A549 (cell line): Measurements from ENCODE around the gene RPL13. TPM values are rescaled to one million over a fixed set of nuclear protein-coding genes. Genes with fewer than 3 reads are reported as not detected.
A peak's percentile ranks its signal among the peaks of the same experiment; 100 is the strongest.

Experiments used
- ATAC-seq, 2 experiments: fragments of 200-7000 bp in 1 of 2; fragments of >200 bp in 1 of 2; cut with Nextera tagmentation in 1 of 2; cut with Tn5 transposase in 1 of 2; 3 replicates each; pipeline versions ENCODE4 v1.8.0 to v1.9.1; 2018 to 2020; ENCODE audit warnings: mild to moderate bottlenecking in 1 of 2, moderate library complexity in 1 of 2
- CTCF ChIA-PET: fragments of 300-600 bp; sonication (Branson Sonifier 250); formaldehyde crosslinking; extraction: SDS; loops from one replicate; lab custom pipeline; 2021; ENCODE audit warnings: antibody characterized with exemption, inconsistent platforms; lab: Yijun Ruan, JAX
- POLR2A ChIA-PET: fragments of 350-600 bp; formaldehyde crosslinking; extraction: SDS; loops from one replicate; lab custom pipeline; 2021; ENCODE audit warnings: antibody characterized with exemption, inconsistent platforms; lab: Yijun Ruan, JAX
- DNase-seq, 2 experiments: peaks; one replicate each; pipeline versions ENCODE4 v3.0.0 to v3.0.0-alpha.2; 2011 to 2016; ENCODE audit warnings: low read depth in 1 of 2, low spot score in 1 of 2
- FAIRE-seq: peaks from 2 replicates; lab custom pipeline; 2011; peaks lifted over from hg19 to GRCh38; lab: Jason Lieb, UNC
- H3K27ac ChIP-seq, 2 experiments: fragments of >200 bp; sonication (Bioruptor Twin); formaldehyde crosslinking; 3 replicates each; pipeline ENCODE4 v1.5.1; 2016 to 2017
- H3K4me1 ChIP-seq: fragments of >200 bp; sonication (Bioruptor Twin); formaldehyde crosslinking; 3 replicates; pipeline ENCODE4 v1.6.1; 2016
- H3K4me2 ChIP-seq: fragments of >200 bp; sonication (Bioruptor Twin); formaldehyde crosslinking; 3 replicates; pipeline ENCODE4 v1.6.1; 2016
- H3K4me3 ChIP-seq: fragments of >200 bp; sonication (Bioruptor Twin); formaldehyde crosslinking; 3 replicates; pipeline ENCODE4 v1.5.1; 2016
- H3K9me3 ChIP-seq: fragments of >200 bp; sonication (Bioruptor Twin); formaldehyde crosslinking; 3 replicates; pipeline ENCODE4 v1.6.1; 2016
- BHLHE40 ChIP-seq: IDR thresholded peaks from 2 replicates; pipeline ENCODE4 v1.6.1; 2012; ENCODE audit warnings: low read depth, low read length, inconsistent platforms
- CBX2 ChIP-seq: fragments of 200-600 bp; sonication (generic); IDR thresholded peaks from 2 replicates; pipeline ENCODE4 v1.6.1; 2016; ENCODE audit warnings: low read depth, mild to moderate bottlenecking, borderline replicate concordance
- CHD2 ChIP-seq: fragments of 150-350 bp; IDR thresholded peaks from 2 replicates; pipeline ENCODE4 v1.6.1; 2014; ENCODE audit warnings: low read length; ENCODE audit not compliant: partially characterized antibody
- EHF ChIP-seq: fragments of 250-450 bp; sonication (Bioruptor Pico); IDR thresholded peaks from 2 replicates; pipeline ENCODE4 v1.5.0; 2020; ENCODE audit warnings: mild to moderate bottlenecking
- ELK1 ChIP-seq: fragments of 150-350 bp; IDR thresholded peaks from 2 replicates; pipeline ENCODE4 v1.6.1; 2014; ENCODE audit warnings: low read depth, mild to moderate bottlenecking, low read length
- HEYL ChIP-seq: fragments of 250-450 bp; sonication (Bioruptor Pico); IDR thresholded peaks from 2 replicates; pipeline ENCODE4 v1.8.0; 2021; ENCODE audit warnings: mild to moderate bottlenecking, moderate library complexity
- JUNB ChIP-seq: fragments of >200 bp; sonication (Bioruptor Twin); formaldehyde crosslinking; IDR thresholded peaks from 2 replicates; pipeline ENCODE4 v1.6.1; 2016
- KDM1A ChIP-seq: fragments of 200-600 bp; sonication (generic); IDR thresholded peaks from 2 replicates; pipeline ENCODE4 v1.6.1; 2016; ENCODE audit warnings: low read depth, mild to moderate bottlenecking
- MAFK ChIP-seq: fragments of 450-650 bp; IDR thresholded peaks from 2 replicates; pipeline ENCODE4 v1.6.1; 2014; ENCODE audit not compliant: partially characterized antibody
- MYC ChIP-seq: IDR thresholded peaks from 2 replicates; pipeline ENCODE4 v1.6.1; 2012; ENCODE audit warnings: mild to moderate bottlenecking, inconsistent platforms, low read length, improper control_type of control experiment, borderline replicate concordance
- NFE2L2 ChIP-seq: fragments of 150-350 bp; conservative IDR thresholded peaks from 2 replicates; pipeline ENCODE4 v1.6.1; 2014; ENCODE audit warnings: low read length
- NR3C1 ChIP-seq: fragments of >200 bp; sonication (Bioruptor Twin); formaldehyde crosslinking; IDR thresholded peaks from 3 replicates; pipeline ENCODE4 v1.6.1; 2017
- POLR2A ChIP-seq: IDR thresholded peaks from 2 replicates; pipeline ENCODE4 v1.6.1; 2012; ENCODE audit warnings: mild to moderate bottlenecking, low read length
- POLR2AphosphoS2 ChIP-seq: conservative IDR thresholded peaks from 2 replicates; pipeline ENCODE4 v1.6.1; 2012; ENCODE audit warnings: low read length, improper control_type of control experiment, inconsistent platforms
- RAD21 ChIP-seq, 2 experiments: fragments of >200 bp in 1 of 2; sonication (Bioruptor Twin) in 1 of 2; formaldehyde crosslinking in 1 of 2; IDR thresholded peaks in 1 of 2; conservative IDR thresholded peaks in 1 of 2; 2 replicates in 1 of 2; 3 replicates in 1 of 2; pipeline ENCODE4 v1.6.1; 2012 to 2018; ENCODE audit warnings: inconsistent platforms in 1 of 2
- TFCP2L1 ChIP-seq: fragments of 250-450 bp; sonication (Bioruptor Pico); IDR thresholded peaks from 2 replicates; pipeline ENCODE4 v1.5.0; 2021; ENCODE audit warnings: mild to moderate bottlenecking
- TP53 ChIP-seq: fragments of 250-450 bp; sonication (Bioruptor Pico); IDR thresholded peaks from 2 replicates; pipeline ENCODE4 v1.5.0; 2021; ENCODE audit warnings: mild to moderate bottlenecking, moderate library complexity
- ZC3H11A ChIP-seq: fragments of 450-650 bp; IDR thresholded peaks from 2 replicates; pipeline ENCODE4 v1.6.1; 2014; ENCODE audit warnings: antibody characterized with exemption, mild to moderate bottlenecking
- ZFP36 ChIP-seq: fragments of 450-650 bp; IDR thresholded peaks from 2 replicates; pipeline ENCODE4 v1.6.1; 2014; ENCODE audit warnings: borderline replicate concordance; ENCODE audit not compliant: partially characterized antibody
- ZNF302 ChIP-seq: fragments of 250-450 bp; sonication (Bioruptor Pico); IDR thresholded peaks from 2 replicates; pipeline ENCODE4 v1.9.0; 2021; ENCODE audit warnings: inconsistent platforms, mild to moderate bottlenecking, moderate library complexity
- ZSCAN20 ChIP-seq: fragments of 250-450 bp; sonication (Bioruptor Pico); IDR thresholded peaks from 2 replicates; pipeline ENCODE4 v1.8.0; 2022; ENCODE audit warnings: mild to moderate bottlenecking, moderate library complexity
- WGBS: methylation state at CpG from one replicate; pipeline ENCODE4 v1.1.6; 2017; ENCODE audit errors: missing lambda C conversion rate; 5-methylcytosine and 5-hydroxymethylcytosine counted together
- polyA plus RNA-seq, 4 experiments: library from polyadenylated mRNA; depleted of rRNA in 3 of 4; stranded (reverse); fragments of >200 nt; fragmentation: RNase III in 1 of 4; extraction: RNeasy Plus Mini Kit Qiagen cat#74134 plus additional on column Dnase treatment in 1 of 4; gene quantifications; 2 replicates in 3 of 4; 3 replicates in 1 of 4; pipeline ENCODE4 v1.2.3, GENCODE V29; 2011 to 2017
- TF ChIP-seq, protein P1 (sequence below): fragments of >200 bp; sonication (Bioruptor Twin); formaldehyde crosslinking; IDR thresholded peaks from 3 replicates; pipeline ENCODE4 v1.6.1; 2016
- TF ChIP-seq, protein P2 (sequence below): IDR thresholded peaks from 2 replicates; pipeline ENCODE4 v1.6.1; 2012

RPL13 gene
- polyA plus RNA-seq, 2 of the 4 experiments (the other 2 are of a cell fraction): 2,911 to 3,044 TPM

GRCh38 chr16:89529097-89529496, 31.4 kb upstream of the RPL13 start:
- no peak for FAIRE-seq

GRCh38 chr16:89530401-89531381, 29.8 kb upstream of the RPL13 start:
- H3K27ac ChIP-seq: no peak overlapping the region
- H3K9me3 ChIP-seq: no peaks in the 10 kb centered on the region
- DNase-seq (no peak), ATAC-seq (no peak; a peak in 1 of 6 replicates), FAIRE-seq (no peak)
- no peak overlapping the region for H3K4me3 ChIP-seq
- no peak overlapping the region for H3K4me2 ChIP-seq
- WGBS: 93% methylated on average over 37 of the region's 37 CpGs
- POLR2A ChIA-PET: no interaction called here
- CTCF ChIA-PET: interaction anchor here (0.9 kb wide), 1 partner anchor 23 kb away, joined by 4 read pairs; the partner anchor contains the start of gene SPG7
- no peaks in the 10 kb centered on the region for H3K4me1 ChIP-seq
- no peak for TF ChIP-seq ZNF302 (CRISPR knock-in tag)
- TF ChIP-seq RAD21 (conservative IDR thresholded peaks at IDR 0.05 in 1 of 2, IDR thresholded peaks at IDR 0.05 in 1 of 2): no peak

More at GRCh38 chr16:89529097-89529496, 31.4 kb upstream of the RPL13 start:
- Histone ChIP-seq H3K4me1 (no peaks in the 10 kb centered on the region), H3K27ac (no peak overlapping the region), H3K4me3 (no peak overlapping the region), H3K4me2 (no peak overlapping the region), H3K9me3 (no peaks in the 10 kb centered on the region)
- POLR2A ChIA-PET: no interaction called here
- WGBS: 81% methylated on average over 16 of the region's 16 CpGs
- ATAC-seq (no peak), DNase-seq (no peak)
- TF ChIP-seq MAFK (peak; percentile 85), POLR2A (no peak)
- CTCF ChIA-PET: interaction anchor here (1.2 to 1.4 kb wide), 4 partner anchors 10 to 36 kb away, joined by 3 to 6 read pairs (median 3); no protein-coding TSS in a partner anchor

GRCh38 chr16:89531821-89532526, 28.5 kb upstream of the RPL13 start:
- H3K9me3 ChIP-seq: no peaks in the 10 kb centered on the region
- ATAC-seq (no peak), FAIRE-seq (no peak), DNase-seq (no peak)
- ChIA-PET POLR2A (no interaction called here), CTCF (interaction anchor here (0.5 to 1.4 kb wide), 2 partner anchors 9 to 97 kb away, joined by 3 to 5 read pairs; no protein-coding TSS in a partner anchor)
- WGBS: 94% methylated on average over 31 of the region's 31 CpGs
- H3K27ac ChIP-seq: no peak overlapping the region
- H3K4me3 ChIP-seq: no peak overlapping the region
- no peak overlapping the region for H3K4me2 ChIP-seq
- TF ChIP-seq NR3C1: no peak
- TF ChIP-seq MYC: no peak
- no peak for TF ChIP-seq EHF (CRISPR knock-in tag)
- TF ChIP-seq HEYL (CRISPR knock-in tag): no peak
- no peak for TF ChIP-seq CHD2
- TF ChIP-seq TP53 (CRISPR knock-in tag): no peak
- TF ChIP-seq BHLHE40: no peak
- no peak for TF ChIP-seq NFE2L2
- no peak for TF ChIP-seq ZFP36
- TF ChIP-seq POLR2AphosphoS2: no peak
- no peak for TF ChIP-seq TFCP2L1 (CRISPR knock-in tag)
- TF ChIP-seq, protein P1, sequence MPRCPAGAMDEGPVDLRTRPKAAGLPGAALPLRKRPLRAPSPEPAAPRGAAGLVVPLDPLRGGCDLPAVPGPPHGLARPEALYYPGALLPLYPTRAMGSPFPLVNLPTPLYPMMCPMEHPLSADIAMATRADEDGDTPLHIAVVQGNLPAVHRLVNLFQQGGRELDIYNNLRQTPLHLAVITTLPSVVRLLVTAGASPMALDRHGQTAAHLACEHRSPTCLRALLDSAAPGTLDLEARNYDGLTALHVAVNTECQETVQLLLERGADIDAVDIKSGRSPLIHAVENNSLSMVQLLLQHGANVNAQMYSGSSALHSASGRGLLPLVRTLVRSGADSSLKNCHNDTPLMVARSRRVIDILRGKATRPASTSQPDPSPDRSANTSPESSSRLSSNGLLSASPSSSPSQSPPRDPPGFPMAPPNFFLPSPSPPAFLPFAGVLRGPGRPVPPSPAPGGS: no peak
- TF ChIP-seq JUNB: no peak
- H3K4me1 ChIP-seq: no peaks in the 10 kb centered on the region

DNA sequence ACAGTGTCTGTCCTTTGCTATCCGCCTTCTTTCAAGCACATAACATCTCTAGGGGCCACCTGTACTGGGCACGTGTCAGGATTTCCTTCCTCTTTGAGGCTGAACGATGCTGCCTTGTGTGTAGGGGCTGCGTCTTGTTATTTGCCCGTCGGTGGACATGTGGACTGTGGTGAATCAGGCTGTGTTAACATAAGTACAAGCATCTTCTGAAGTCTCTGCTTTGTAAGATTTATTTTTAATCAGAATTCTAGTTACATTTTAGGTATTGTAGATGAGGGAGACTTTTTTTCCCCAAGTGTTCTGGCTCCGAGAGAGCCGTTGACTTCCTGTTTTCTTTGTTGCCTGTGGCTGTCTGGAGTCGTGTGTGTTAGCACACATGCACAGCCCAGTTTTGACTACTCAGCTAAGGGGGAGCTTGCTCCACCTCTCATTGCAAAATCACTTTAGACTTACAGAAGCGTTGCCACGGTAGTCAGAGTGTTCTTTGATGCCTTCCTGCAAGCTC, 26.2 kb upstream of the RPL13 start:
- ChIA-PET POLR2A (no interaction called here), CTCF (interaction anchor here (0.9 kb wide), 1 partner anchor 81 kb away, joined by 3 read pairs; no protein-coding TSS in a partner anchor)
- Histone ChIP-seq H3K4me2 (no peak overlapping the region), H3K4me1 (no peaks in the 10 kb centered on the region), H3K27ac (no peak overlapping the region), H3K4me3 (no peak overlapping the region), H3K9me3 (no peaks in the 10 kb centered on the region)
- no peak for FAIRE-seq
- no peak for DNase-seq
- ATAC-seq: no peak
- WGBS: 93% methylated on average over 11 of the region's 11 CpGs
- no peak for TF ChIP-seq ZSCAN20 (CRISPR knock-in tag)
- TF ChIP-seq ELK1: no peak
- no peak for TF ChIP-seq KDM1A
- no peak for TF ChIP-seq ZC3H11A
- TF ChIP-seq, protein P2, sequence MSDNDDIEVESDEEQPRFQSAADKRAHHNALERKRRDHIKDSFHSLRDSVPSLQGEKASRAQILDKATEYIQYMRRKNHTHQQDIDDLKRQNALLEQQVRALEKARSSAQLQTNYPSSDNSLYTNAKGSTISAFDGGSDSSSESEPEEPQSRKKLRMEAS: no peak
- TF ChIP-seq CBX2: no peak
